H1 (cell line): ENCODE measurements around the gene SCAF11. TPM values are rescaled to one million over a fixed set of nuclear protein-coding genes. Genes with fewer than 3 reads are reported as not detected.

ENCODE experiments used
- MAFK ChIP-seq: IDR thresholded peaks from 2 replicates; pipeline ENCODE4 v1.6.1; 2012; ENCODE audit warnings: low read depth, mild to moderate bottlenecking, improper control_type of control experiment, low read length
- polyA plus RNA-seq, 7 experiments: library from polyadenylated mRNA; depleted of rRNA in 3 of 7; stranded (reverse) in 5 of 7; unstranded in 2 of 7; fragments of >200 nt in 5 of 7; fragments of 200-250 nt in 2 of 7; gene quantifications; 1 replicate in 5 of 7; 2 replicates in 1 of 7; 4 replicates in 1 of 7; pipeline versions ENCODE4 v1.2.1 to v1.2.3, GENCODE V29; 2011 to 2013; ENCODE audit warnings: missing spikeins in 2 of 7, mixed read lengths in 2 of 7
- total RNA-seq: library from RNA; stranded (reverse); fragmentation: NEBNext Ultra II Directional; extraction: Animal tissue kit (Norgen Biotek cat#: 25700); gene quantifications from 2 replicates; pipeline ENCODE4 v1.2.1, GENCODE V29; 2021

Gene SCAF11
- total and polyA plus RNA-seq, 2 of the 8 experiments (the other 6 are each of a cell fraction or from before 2014, with no cell fraction given) = 15.1 to 77.8 TPM

DNA sequence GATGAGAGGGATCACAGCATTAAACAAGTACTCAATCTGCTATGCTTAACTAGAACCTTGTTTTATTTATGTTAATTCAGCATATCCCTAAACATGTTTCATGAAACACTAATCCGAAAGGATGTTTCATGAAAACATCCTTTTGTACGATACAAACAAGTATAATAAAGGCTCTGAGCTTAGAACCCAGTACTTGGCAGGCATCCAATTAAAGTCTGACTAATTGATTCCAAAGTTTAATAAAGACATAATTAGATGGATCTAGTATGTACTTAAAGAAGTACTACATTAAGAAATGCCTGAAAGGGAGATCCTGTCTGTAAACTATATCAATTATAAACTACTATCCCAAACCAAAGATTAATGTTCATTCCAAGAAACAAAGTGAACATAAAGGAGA lies 51.8 kb downstream of the SCAF11 start (continued):
- no peak for TF ChIP-seq MAFK
